ENCODE measurements around the gene GEMIN8.

The GEMIN8 gene

DNA sequence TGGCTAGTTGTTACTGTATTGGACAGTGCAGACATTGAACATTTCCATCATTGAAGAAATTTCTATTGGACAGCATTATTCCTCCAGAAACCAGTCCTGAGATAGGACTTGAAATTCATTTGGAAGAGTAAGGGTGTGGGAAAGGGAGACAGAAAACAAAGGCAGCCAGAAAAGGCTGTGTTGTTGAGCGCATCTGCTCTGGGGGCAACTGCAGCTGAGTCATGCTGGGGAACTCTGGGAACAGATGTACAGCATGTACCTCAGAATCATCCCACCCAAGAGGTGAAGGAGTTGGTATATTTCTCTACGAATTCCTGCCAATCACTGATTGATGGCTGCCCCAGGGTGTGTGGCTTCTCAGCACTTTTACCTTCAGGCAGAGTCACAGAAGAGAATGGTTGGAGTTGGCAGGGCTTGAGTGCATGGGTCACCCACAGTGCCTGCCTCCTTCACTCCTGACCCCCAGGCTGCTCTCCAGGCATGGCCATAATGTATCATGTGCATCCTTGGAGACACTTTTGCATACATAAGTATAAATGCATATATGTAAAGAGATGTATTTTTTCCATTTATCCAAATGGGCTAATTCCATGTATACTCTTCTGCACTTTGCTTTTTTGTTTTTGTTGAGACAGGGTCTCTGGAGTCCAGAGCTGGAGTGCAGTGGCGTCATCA, 39.4 kb downstream of the GEMIN8 start:
- H3K9me3 Mint-ChIP-seq, result no peaks in the 10 kb centered on the region
- DNase-seq (no peak), ATAC-seq (no peak)
- H3K4me1 Mint-ChIP-seq, result no peaks in the 10 kb centered on the region
- H3K27ac Mint-ChIP-seq, result no peak overlapping the region
- no peaks in the 10 kb centered on the region for H3K27me3 Mint-ChIP-seq
- no peak overlapping the region for H3K4me3 Mint-ChIP-seq

DNA sequence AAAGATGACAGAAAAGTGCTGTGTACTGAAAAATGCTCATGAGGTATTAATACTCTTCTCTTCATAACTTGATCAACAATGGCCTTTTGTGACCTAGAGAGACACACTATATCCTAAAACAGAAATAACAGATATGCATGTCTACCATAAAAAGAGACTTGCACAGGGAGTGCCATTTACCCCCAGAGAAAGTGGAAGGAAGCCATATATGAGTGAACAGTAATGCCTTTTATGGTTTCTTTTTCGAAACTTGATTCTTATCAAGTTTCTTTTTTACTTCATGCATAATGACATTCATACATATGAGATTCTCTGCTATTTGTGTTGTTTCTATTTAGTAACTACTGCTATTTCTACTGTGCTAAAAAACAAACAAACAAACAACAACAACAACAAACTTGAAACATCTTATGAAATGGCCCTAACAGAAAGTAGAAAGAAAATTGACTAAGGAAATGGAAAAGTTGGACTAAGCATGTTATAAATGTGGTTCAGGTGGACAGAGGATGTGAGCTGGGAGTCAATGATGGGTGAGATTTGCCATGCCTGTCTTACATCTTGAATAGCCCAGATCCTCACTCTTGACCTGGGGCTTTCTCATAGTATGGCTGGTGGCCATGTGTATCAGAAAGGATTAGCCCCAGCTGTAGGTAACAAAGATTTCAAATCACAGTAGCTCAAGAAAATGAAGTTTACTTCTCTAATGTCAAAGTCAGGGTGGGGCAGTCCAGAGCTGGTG, 43.8 kb downstream of the GEMIN8 start:
- Mint-ChIP-seq H3K27me3 (no peaks in the 10 kb centered on the region), H3K4me1 (no peaks in the 10 kb centered on the region), H3K4me3 (no peak overlapping the region), H3K27ac (no peak overlapping the region), H3K9me3 (peaks cover 0 to 5% of the 10 kb centered on the region in 2 donors)
- no peak for ATAC-seq
- DNase-seq, result no peak

DNA sequence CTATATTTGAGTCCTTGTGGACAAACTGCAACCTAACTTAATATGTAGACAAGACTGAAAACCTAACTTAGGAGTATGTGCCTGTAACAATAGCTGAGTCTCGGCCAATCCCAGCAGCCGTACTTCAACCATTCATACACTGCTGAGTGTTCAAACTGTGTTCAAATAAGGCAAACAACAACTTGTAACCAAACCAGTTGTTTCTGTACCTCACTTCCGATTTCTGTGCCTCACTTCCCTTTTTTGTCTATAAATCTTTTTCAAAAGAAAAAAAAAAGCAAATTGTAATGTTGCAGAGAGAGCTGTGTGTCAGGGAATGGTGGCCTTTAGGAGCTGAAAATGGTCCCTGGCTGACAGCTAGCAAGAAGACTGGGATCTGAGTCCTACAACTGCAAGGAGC, 46.0 kb downstream of the GEMIN8 start:
- Mint-ChIP-seq H3K4me3 (no peak overlapping the region), H3K27me3 (no peaks in the 10 kb centered on the region)
- no peak for ATAC-seq

DNA sequence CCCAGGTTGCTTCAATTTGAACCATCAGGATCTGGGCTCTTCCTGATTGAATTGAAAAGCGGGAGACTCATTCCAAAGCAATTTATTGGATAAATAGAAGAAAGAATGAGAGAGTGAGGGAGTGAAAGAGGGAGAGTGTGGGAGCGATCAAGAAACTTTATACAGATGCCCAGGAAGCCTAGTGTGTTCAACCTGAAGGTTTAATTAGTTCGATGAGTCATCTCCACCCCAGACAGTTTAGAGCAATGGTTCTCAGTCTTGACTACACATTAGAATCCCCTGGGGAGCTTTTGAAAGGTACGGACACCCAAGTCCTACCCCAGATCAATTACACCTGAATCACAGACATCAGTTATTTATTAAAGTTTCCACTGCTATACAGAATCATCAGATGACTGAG, 61.5 kb downstream of the GEMIN8 start:
- ATAC-seq (no peak), DNase-seq (no peak)
- Mint-ChIP-seq H3K27me3 (no peaks in the 10 kb centered on the region), H3K4me1 (no peaks in the 10 kb centered on the region), H3K4me3 (no peak overlapping the region), H3K27ac (no peak overlapping the region), H3K9me3 (no peaks in the 10 kb centered on the region)

More for the DNA sequence above, 46.0 kb downstream of the GEMIN8 start:
- H3K27ac Mint-ChIP-seq, result no peak overlapping the region
- no peaks in the 10 kb centered on the region for H3K4me1 Mint-ChIP-seq
- no peak for DNase-seq
- H3K9me3 Mint-ChIP-seq, result peaks cover 0 to 5% of the 10 kb centered on the region in 2 donors

DNA sequence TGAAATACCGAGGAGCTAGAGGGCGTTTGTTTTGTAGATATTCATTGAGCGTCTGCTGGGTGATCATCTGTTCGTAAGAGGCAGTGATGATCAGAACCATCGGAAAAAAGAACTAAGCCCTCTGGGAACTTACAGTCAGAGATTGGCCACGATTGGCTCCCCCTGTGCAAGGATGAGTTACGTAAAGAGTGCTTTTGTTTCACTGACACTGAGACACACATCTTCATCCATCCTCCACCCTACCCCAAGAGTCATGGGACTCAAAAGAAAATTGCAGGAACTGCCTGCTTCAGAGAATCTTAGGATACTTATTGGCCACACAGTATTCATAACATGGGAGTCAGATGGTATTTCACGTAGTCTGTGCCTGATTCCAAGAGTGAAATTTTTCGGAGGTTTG, 62.1 kb downstream of the GEMIN8 start:
- Mint-ChIP-seq H3K27ac (no peak overlapping the region), H3K9me3 (no peaks in the 10 kb centered on the region), H3K4me3 (no peak overlapping the region), H3K27me3 (no peaks in the 10 kb centered on the region), H3K4me1 (no peaks in the 10 kb centered on the region)
- ATAC-seq (no peak), DNase-seq (no peak)

DNA sequence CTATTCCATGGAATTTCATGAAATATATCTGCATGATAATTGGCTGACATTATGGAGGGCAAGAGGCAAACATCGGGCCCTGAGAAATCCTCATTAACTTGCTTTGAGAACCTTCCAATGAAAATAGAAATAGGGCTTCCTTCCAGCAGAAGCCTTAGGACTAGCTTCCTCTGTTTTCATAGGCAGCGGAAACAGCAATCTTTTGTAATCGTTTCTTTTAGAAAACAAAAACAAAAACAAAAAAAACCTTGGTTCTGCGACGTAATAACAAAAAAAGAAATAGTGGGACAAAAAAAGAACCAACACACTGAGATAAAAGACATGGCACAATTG, 62.9 kb downstream of the GEMIN8 start:
- Mint-ChIP-seq H3K9me3 (no peaks in the 10 kb centered on the region), H3K4me1 (no peaks in the 10 kb centered on the region), H3K27me3 (no peaks in the 10 kb centered on the region), H3K27ac (no peak overlapping the region), H3K4me3 (no peak overlapping the region)
- no peak for ATAC-seq
- DNase-seq, result no peak

DNA sequence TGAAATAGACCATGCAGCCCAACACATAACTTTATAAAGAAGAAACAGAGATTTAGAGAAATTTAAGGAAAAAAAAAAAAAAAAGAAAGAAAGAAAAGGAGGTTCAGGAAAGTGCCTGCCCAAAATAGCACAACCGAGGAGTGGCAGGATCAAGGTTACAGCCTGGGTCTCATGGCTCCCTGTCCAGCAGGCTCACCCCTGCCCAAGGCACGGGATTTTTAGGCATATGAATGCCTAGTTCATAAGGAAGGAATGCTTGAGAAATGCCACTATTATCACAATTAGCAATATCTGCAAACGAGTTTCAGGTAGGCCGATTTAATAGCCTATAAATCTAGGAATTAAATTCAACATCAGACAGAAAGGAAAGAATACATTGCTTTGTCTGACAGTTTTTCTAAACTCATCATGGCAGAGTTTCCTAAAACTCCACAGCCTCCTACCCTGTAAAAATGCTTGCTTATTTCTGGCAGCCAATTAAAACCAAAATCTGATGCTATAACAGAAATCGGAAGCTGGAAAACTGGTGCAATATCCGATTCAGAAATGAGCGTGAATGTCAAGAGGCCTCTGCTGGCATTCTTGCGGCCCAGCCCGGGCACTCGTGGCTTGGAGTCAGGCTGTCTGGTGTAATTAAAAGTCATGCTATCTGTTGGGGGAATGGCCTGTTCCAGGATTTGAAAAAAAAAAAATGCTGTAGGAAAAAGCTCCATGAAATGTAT, 63.5 kb downstream of the GEMIN8 start:
- no peak overlapping the region for H3K27ac Mint-ChIP-seq
- no peaks in the 10 kb centered on the region for H3K9me3 Mint-ChIP-seq
- H3K4me3 Mint-ChIP-seq, result no peak overlapping the region
- no peaks in the 10 kb centered on the region for H3K27me3 Mint-ChIP-seq
- no peaks in the 10 kb centered on the region for H3K4me1 Mint-ChIP-seq
- DNase-seq, result no peak
- ATAC-seq, result no peak

DNA sequence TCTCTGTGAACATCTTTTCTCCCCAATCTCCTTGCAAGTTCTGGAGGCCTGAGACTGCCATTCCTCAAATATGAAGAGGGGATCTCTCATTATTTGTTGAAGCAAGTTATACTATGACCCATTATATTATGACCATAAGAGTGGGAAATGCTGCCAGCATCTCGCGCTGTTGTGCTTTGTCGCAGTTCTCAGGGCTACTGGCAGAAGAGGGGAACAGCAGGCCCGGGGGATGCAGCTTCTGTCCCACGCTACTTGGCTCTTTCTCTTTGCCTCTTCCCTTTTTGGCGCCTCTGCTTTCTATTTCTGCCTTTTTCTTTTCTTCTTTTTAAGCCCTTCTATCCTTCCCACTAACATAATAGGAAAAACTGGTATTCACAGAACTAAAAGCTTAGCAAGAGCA, 64.2 kb downstream of the GEMIN8 start:
- no peaks in the 10 kb centered on the region for H3K4me1 Mint-ChIP-seq
- DNase-seq (no peak), ATAC-seq (no peak)
- no peak overlapping the region for H3K4me3 Mint-ChIP-seq
- H3K9me3 Mint-ChIP-seq, result no peaks in the 10 kb centered on the region
- no peak overlapping the region for H3K27ac Mint-ChIP-seq
- H3K27me3 Mint-ChIP-seq, result no peaks in the 10 kb centered on the region

DNA sequence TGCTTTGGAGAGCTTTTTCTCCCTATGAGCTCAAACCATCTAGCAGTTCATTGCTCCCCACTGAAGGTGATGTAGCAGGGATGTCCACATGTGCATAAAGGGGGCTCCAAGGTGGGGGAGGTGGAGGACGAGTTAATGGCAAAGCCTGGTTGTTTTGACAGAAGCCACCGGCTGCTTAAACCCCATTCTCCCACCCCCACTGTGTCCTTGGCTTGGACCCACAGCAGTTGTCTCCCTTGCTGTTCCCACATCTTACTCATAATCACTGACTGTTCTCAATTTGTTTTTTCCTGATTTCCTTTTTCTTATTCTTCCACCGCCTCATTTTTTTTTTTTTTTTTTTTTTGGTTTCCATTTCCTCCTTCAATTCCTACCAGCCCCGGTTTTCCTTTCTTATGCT, 72.7 kb downstream of the GEMIN8 start:
- peaks cover 0 to under 1% of the 10 kb centered on the region in 2 donors for H3K9me3 Mint-ChIP-seq
- no peak overlapping the region for H3K4me3 Mint-ChIP-seq
- no peak for ATAC-seq
- peaks cover 8% of the 10 kb centered on the region for H3K27me3 Mint-ChIP-seq
- no peak overlapping the region for H3K27ac Mint-ChIP-seq
- peaks cover 5% of the 10 kb centered on the region for H3K4me1 Mint-ChIP-seq
- no peak for DNase-seq

Data from stimulated activated naive CD8-positive, alpha-beta T cell treated with anti-CD3 and anti-CD28 coated beads, Interleukin-15, amount 100 ng/mL, for 72 hours (primary cell).